ENCODE data around the gene TCN2.
"Not testable (repeated sequence)": the region's sequence is repeated elsewhere in the genome, so short reads cannot be mapped to it uniquely, and the experiment has no call there.

The TCN2 gene

GRCh38 chr22:30643055-30643875 is 36.3 kb downstream of the TCN2 start:
- no peak for DNase-seq (ENCODE audit: low read depth in 2 of 2, low spot score in 1 of 2)

GRCh38 chr22:30646518-30647160 is 39.7 kb downstream of the TCN2 start:
- DNase-seq (ENCODE audit: low read depth in 2 of 2, low spot score in 1 of 2) = no peak

- DNase-seq (ENCODE audit: low read depth in 2 of 2, low spot score in 1 of 2) = no peak
These were observed 40.6 kb downstream of the TCN2 start for GRCh38 chr22:30647536-30647935.

- no peak for DNase-seq (ENCODE audit: low read depth in 2 of 2, low spot score in 1 of 2)
These were observed 41.9 kb downstream of the TCN2 start for GRCh38 chr22:30648825-30649224.

GRCh38 chr22:30649430-30650007 is 42.5 kb downstream of the TCN2 start:
- DNase-seq (ENCODE audit: low read depth in 2 of 2, low spot score in 1 of 2) = peak in 1 of 2 donors; percentile 63

- DNase-seq (ENCODE audit: low read depth in 2 of 2, low spot score in 1 of 2) = no peak
These were observed 43.6 kb downstream of the TCN2 start for GRCh38 chr22:30650508-30651116.

- DNase-seq (ENCODE audit: low read depth in 2 of 2, low spot score in 1 of 2) = no peak
These were observed 45.9 kb downstream of the TCN2 start for GRCh38 chr22:30652852-30653251.

- DNase-seq (ENCODE audit: low read depth in 2 of 2, low spot score in 1 of 2) = no peak
These were observed 47.4 kb downstream of the TCN2 start for GRCh38 chr22:30654361-30654760.

GRCh38 chr22:30655532-30655931 is 48.6 kb downstream of the TCN2 start:
- no peak for DNase-seq (ENCODE audit: low read depth in 2 of 2, low spot score in 1 of 2)

GRCh38 chr22:30662040-30662439 is 55.1 kb downstream of the TCN2 start:
- DNase-seq (ENCODE audit: low read depth in 2 of 2, low spot score in 1 of 2) = no peak

GRCh38 chr22:30664798-30665197 is 57.8 kb downstream of the TCN2 start:
- no peak for DNase-seq (ENCODE audit: low read depth in 2 of 2, low spot score in 1 of 2)

- no peak for DNase-seq (ENCODE audit: low read depth in 2 of 2, low spot score in 1 of 2)
These were observed 58.3 kb downstream of the TCN2 start for GRCh38 chr22:30665266-30665665.

GRCh38 chr22:30665786-30666185 is 58.8 kb downstream of the TCN2 start:
- no peak for DNase-seq (ENCODE audit: low read depth in 2 of 2, low spot score in 1 of 2)

- DNase-seq (ENCODE audit: low read depth in 2 of 2, low spot score in 1 of 2) = no peak
These were observed 60.1 kb downstream of the TCN2 start for GRCh38 chr22:30667107-30667493.

- DNase-seq (ENCODE audit: low read depth in 2 of 2, low spot score in 1 of 2) = peak; percentile 84 to 92
These were observed 60.8 kb downstream of the TCN2 start, which contains the start of gene DUSP18 for GRCh38 chr22:30667494-30668385. Gene DUSP18 (minus strand): TSS chr22:30667875. CDS start chr22:30664003, 3,872 bp downstream.

GRCh38 chr22:30668386-30668710 is 61.4 kb downstream of the TCN2 start:
- DNase-seq (ENCODE audit: low read depth in 2 of 2, low spot score in 1 of 2) = no peak

- no peak for DNase-seq (ENCODE audit: low read depth in 2 of 2, low spot score in 1 of 2)
These were observed 64.1 kb downstream of the TCN2 start for GRCh38 chr22:30671071-30671470.

- DNase-seq (ENCODE audit: low read depth in 2 of 2, low spot score in 1 of 2) = no peak
These were observed 66.2 kb downstream of the TCN2 start for GRCh38 chr22:30673136-30673535.

- DNase-seq (ENCODE audit: low read depth in 2 of 2, low spot score in 1 of 2) = no peak
These were observed 67.5 kb downstream of the TCN2 start for GRCh38 chr22:30674482-30674881.

- no peak for DNase-seq (ENCODE audit: low read depth in 2 of 2, low spot score in 1 of 2)
These were observed 68.5 kb downstream of the TCN2 start for GRCh38 chr22:30675436-30675835.

- DNase-seq (ENCODE audit: low read depth in 2 of 2, low spot score in 1 of 2) = not testable (repeated sequence)
These were observed 69.6 kb downstream of the TCN2 start for GRCh38 chr22:30676565-30676964.
